ENCODE measurements around the gene OPCML. TPM values are rescaled to one million over a fixed set of nuclear protein-coding genes. Genes with fewer than 3 reads are reported as not detected.

OPCML gene
- total and polyA plus RNA-seq, 2 experiments from 2014 or later = 0.21 to 0.51 TPM

GRCh38 chr11:133491680-133492383, 40.5 kb downstream of the OPCML start:
- no peak overlapping the region for H3K27ac ChIP-seq
- H3K4me3 ChIP-seq = no peak overlapping the region
- no peaks in the 10 kb centered on the region for H3K4me1 ChIP-seq (ENCODE audit: low read depth)
- H3K9me3 ChIP-seq (ENCODE audit: low read depth) = no peaks in the 10 kb centered on the region
- no peaks in the 10 kb centered on the region for H3K36me3 ChIP-seq
- no peaks in the 10 kb centered on the region for H3K27me3 ChIP-seq
- TF ChIP-seq CTCF (IDR thresholded peaks at IDR 0.05; ENCODE audit: low read depth, low read length) = no peak
- peak in 1 of 2 donors; percentile 41 for DNase-seq (ENCODE audit: low read depth in 1 of 2, low spot score in 1 of 2)

- H3K4me1 ChIP-seq (ENCODE audit: low read depth) = no peaks in the 10 kb centered on the region
- no peak for TF ChIP-seq CTCF (IDR thresholded peaks at IDR 0.05; ENCODE audit: low read depth, low read length)
These were observed 51.6 kb downstream of the OPCML start for GRCh38 chr11:133480722-133481121.

DNA sequence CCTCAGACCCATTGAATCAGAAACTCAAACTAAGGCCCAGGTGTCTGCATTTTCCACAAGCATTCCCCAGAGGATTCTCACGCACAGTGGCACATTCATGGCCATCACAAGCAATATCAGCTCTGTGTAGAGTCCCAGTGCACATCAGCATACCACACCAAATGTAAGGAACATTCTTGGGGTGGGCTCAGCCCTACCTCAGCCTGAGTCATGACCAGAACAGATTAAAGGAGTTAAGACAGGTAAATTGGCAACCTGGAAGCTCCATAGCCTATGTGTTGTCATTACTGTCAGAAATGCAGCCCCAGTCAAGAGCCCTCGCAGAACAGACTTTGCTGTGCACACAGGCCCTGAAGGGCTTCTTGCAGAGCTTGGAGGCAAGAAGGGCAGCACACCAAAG, 53.1 kb downstream of the OPCML start:
- Histone ChIP-seq H3K27ac (no peak overlapping the region), H3K9me3 (ENCODE audit: low read depth) (no peaks in the 10 kb centered on the region), H3K4me3 (no peak overlapping the region), H3K36me3 (no peaks in the 10 kb centered on the region), H3K4me1 (ENCODE audit: low read depth) (no peaks in the 10 kb centered on the region), H3K27me3 (no peaks in the 10 kb centered on the region)
- TF ChIP-seq CTCF (IDR thresholded peaks at IDR 0.05; ENCODE audit: low read depth, low read length) = no peak
- DNase-seq (ENCODE audit: low read depth in 1 of 2, low spot score in 1 of 2) = no peak

More at GRCh38 chr11:133480722-133481121, 51.6 kb downstream of the OPCML start:
- no peak overlapping the region for H3K27ac ChIP-seq
- no peaks in the 10 kb centered on the region for H3K9me3 ChIP-seq (ENCODE audit: low read depth)
- no peaks in the 10 kb centered on the region for H3K36me3 ChIP-seq
- no peak for DNase-seq (ENCODE audit: low read depth in 1 of 2, low spot score in 1 of 2)
- no peak overlapping the region for H3K4me3 ChIP-seq
- H3K27me3 ChIP-seq = no peaks in the 10 kb centered on the region

GRCh38 chr11:133477251-133477625, 55.1 kb downstream of the OPCML start:
- Histone ChIP-seq H3K4me3 (no peak overlapping the region), H3K9me3 (ENCODE audit: low read depth) (no peaks in the 10 kb centered on the region), H3K36me3 (no peaks in the 10 kb centered on the region), H3K27ac (no peak overlapping the region), H3K27me3 (no peaks in the 10 kb centered on the region), H3K4me1 (ENCODE audit: low read depth) (no peaks in the 10 kb centered on the region)
- no peak for DNase-seq (ENCODE audit: low read depth in 1 of 2, low spot score in 1 of 2)
- no peak for TF ChIP-seq CTCF (IDR thresholded peaks at IDR 0.05; ENCODE audit: low read depth, low read length)

DNA sequence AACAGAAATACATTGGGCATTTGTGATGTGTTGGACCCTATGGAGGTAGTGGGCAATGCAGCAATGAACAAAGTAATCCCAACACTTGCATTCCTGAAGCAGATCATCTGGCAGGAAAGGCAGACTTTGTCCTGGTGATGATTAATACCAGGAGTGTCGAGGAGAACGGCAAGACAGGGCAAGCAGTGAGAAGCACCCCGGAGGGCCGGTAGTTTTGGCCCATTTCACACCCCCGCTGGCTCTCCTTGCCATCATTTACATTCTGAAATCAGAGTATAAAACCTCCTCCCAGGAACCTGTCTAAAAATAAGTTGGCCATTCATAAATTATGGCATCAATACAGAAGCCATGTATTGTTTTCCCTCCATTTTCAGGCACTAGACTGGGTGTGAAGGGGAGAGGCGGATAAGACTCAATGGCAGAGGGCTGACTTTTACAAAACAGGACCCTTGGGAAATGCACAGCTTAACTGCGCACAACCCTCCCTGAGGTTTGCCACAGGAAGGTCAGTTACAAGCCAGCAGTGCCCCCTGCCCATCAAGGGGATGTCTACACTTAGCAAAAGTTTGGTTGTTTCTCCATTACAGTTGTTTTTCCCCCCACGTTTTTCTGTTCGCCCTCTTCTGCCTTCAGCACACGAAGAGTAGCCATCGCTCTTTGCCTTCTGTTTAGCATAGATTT, 55.6 kb downstream of the OPCML start:
- H3K4me3 ChIP-seq = no peak overlapping the region
- DNase-seq (ENCODE audit: low read depth in 1 of 2, low spot score in 1 of 2) = peak in 1 of 2 donors; percentile 21
- TF ChIP-seq CTCF (IDR thresholded peaks at IDR 0.05; ENCODE audit: low read depth, low read length) = no peak
- H3K36me3 ChIP-seq = no peaks in the 10 kb centered on the region
- no peaks in the 10 kb centered on the region for H3K9me3 ChIP-seq (ENCODE audit: low read depth)
- no peaks in the 10 kb centered on the region for H3K27me3 ChIP-seq
- no peak overlapping the region for H3K27ac ChIP-seq
- H3K4me1 ChIP-seq (ENCODE audit: low read depth) = no peaks in the 10 kb centered on the region

Measured in cardiac muscle cell (in vitro differentiated cells and primary cell).